SK-N-SH (cell line): ENCODE results near the gene CAMK2D. TPM values are rescaled to one million over a fixed set of nuclear protein-coding genes. Genes with fewer than 3 reads are reported as not detected.

ENCODE experiments used
- CTCF ChIA-PET: fragments of 300-600, 350-600 bp; formaldehyde crosslinking; extraction: SDS; loops from one replicate; lab custom pipeline; 2021; lab: Yijun Ruan, JAX
- POLR2A ChIA-PET: fragments of 350-600 bp; sonication (Branson Sonifier 250); formaldehyde crosslinking; extraction: SDS; loops from one replicate; lab custom pipeline; 2020; ENCODE audit warnings: antibody characterized with exemption, inconsistent platforms; lab: Yijun Ruan, JAX
- DNase-seq: peaks from one replicate; pipeline ENCODE4 v3.0.0; 2012
- H2AFZ ChIP-seq: fragments of 200-600 bp; sonication (generic); 2 replicates; pipeline ENCODE4 v1.8.1; 2016; ENCODE audit warnings: antibody characterized with exemption, mild to moderate bottlenecking, low read depth
- H3F3A ChIP-seq: fragments of 200-600 bp; sonication (generic); replicated peaks from 2 replicates; pipeline ENCODE3; 2016; ENCODE audit warnings: antibody characterized with exemption, mild to moderate bottlenecking; ENCODE audit not compliant: insufficient read depth
- H3K27ac ChIP-seq, 2 experiments: fragments of 200-500 bp in 1 of 2; fragments of 200-600 bp in 1 of 2; sonication (Bioruptor generic) in 1 of 2; sonication (generic), shearing (Covaris generic) in 1 of 2; 2 replicates each; pipeline versions ENCODE4 v1.5.1 to v1.6.1; 2014 to 2016; ENCODE audit warnings: low read depth in 2 of 2, inconsistent platforms in 1 of 2, low read length in 1 of 2, mild to moderate bottlenecking in 1 of 2, mixed read lengths in 1 of 2
- H3K27me3 ChIP-seq: fragments of 200-600 bp; sonication (generic), shearing (Covaris generic); 2 replicates; pipeline ENCODE4 v1.6.1; 2016; ENCODE audit warnings: mixed run types; ENCODE audit not compliant: insufficient read depth
- H3K36me3 ChIP-seq, 2 experiments: fragments of 200-500 bp in 1 of 2; fragments of 200-600 bp in 1 of 2; sonication (Bioruptor generic) in 1 of 2; sonication (generic) in 1 of 2; replicated peaks in 1 of 2; 2 replicates each; pipeline versions ENCODE3 to v1.5.1; 2014 to 2016; ENCODE audit warnings: low read length in 1 of 2, mild to moderate bottlenecking in 1 of 2; ENCODE audit not compliant: insufficient read depth in 2 of 2, control insufficient read depth in 1 of 2
- H3K4me1 ChIP-seq, 2 experiments: fragments of 200-500 bp in 1 of 2; fragments of 200-600 bp in 1 of 2; sonication (Bioruptor generic) in 1 of 2; sonication (generic), shearing (Covaris generic) in 1 of 2; 2 replicates each; pipeline versions ENCODE4 v1.5.1 to v1.6.1; 2014 to 2016; ENCODE audit warnings: low read depth in 1 of 2, low read length in 1 of 2, mixed run types in 1 of 2; ENCODE audit not compliant: insufficient read depth in 2 of 2, control insufficient read depth in 1 of 2
- H3K4me2 ChIP-seq: fragments of 200-600 bp; sonication (generic), shearing (Covaris generic); 2 replicates; pipeline ENCODE4 v1.6.1; 2017; ENCODE audit warnings: mixed run types
- H3K4me3 ChIP-seq, 2 experiments: fragments of 200-500 bp in 1 of 2; fragments of 200-600 bp in 1 of 2; sonication (Bioruptor generic) in 1 of 2; sonication (generic), shearing (Covaris generic) in 1 of 2; 2 replicates each; pipeline versions ENCODE4 v1.5.1 to v1.8.1; 2014 to 2016; ENCODE audit warnings: low read depth in 2 of 2, inconsistent platforms in 1 of 2, low read length in 1 of 2, mild to moderate bottlenecking in 1 of 2, mixed read lengths in 1 of 2, moderate library complexity in 1 of 2
- H3K79me2 ChIP-seq: fragments of 200-600 bp; sonication (generic); 2 replicates; pipeline ENCODE4 v1.8.1; 2017; ENCODE audit warnings: mild to moderate bottlenecking; ENCODE audit not compliant: insufficient read depth
- H3K9ac ChIP-seq: fragments of 200-600 bp; sonication (generic); 2 replicates; pipeline ENCODE4 v1.6.1; 2017; ENCODE audit warnings: mixed run types
- H3K9me2 ChIP-seq: fragments of 200-600 bp; sonication (generic); 2 replicates; pipeline ENCODE4 v1.6.1; 2017; ENCODE audit warnings: mixed run types
- H3K9me3 ChIP-seq: fragments of 200-600 bp; sonication (generic); 2 replicates; pipeline ENCODE4 v1.6.1; 2017; ENCODE audit warnings: mixed run types, mild to moderate bottlenecking, moderate library complexity
- H4K20me1 ChIP-seq: fragments of 200-600 bp; sonication (generic); 2 replicates; pipeline ENCODE4 v1.6.1; 2017; ENCODE audit warnings: mild to moderate bottlenecking, mixed run types; ENCODE audit not compliant: insufficient read depth
- CHD2 ChIP-seq: fragments of 150-350 bp; IDR thresholded peaks from 2 replicates; pipeline ENCODE4 v1.6.1; 2018; ENCODE audit warnings: low read length; ENCODE audit not compliant: partially characterized antibody
- CTCF ChIP-seq: fragments of 200-600 bp; sonication (generic); IDR thresholded peaks from 2 replicates; pipeline ENCODE4 v1.6.1; 2017; ENCODE audit warnings: antibody characterized with exemption, mild to moderate bottlenecking, moderate library complexity
- EP300 ChIP-seq, 2 experiments: IDR thresholded peaks; 2 replicates each; pipeline versions ENCODE4 v1.4.0 to v1.6.1; 2012; ENCODE audit warnings: borderline replicate concordance in 1 of 2, low read depth in 1 of 2, low read length in 1 of 2
- FOSL2 ChIP-seq: IDR thresholded peaks from 2 replicates; pipeline ENCODE4 v1.4.0; 2012; ENCODE audit warnings: low read depth, mild to moderate bottlenecking, moderate library complexity, borderline replicate concordance
- FOXM1 ChIP-seq: IDR thresholded peaks from 2 replicates; pipeline ENCODE4 v1.4.0; 2012; ENCODE audit warnings: low read depth, mild to moderate bottlenecking
- IRF3 ChIP-seq: fragments of 150-350 bp; IDR thresholded peaks from 2 replicates; pipeline ENCODE4 v1.6.1; 2016; ENCODE audit warnings: mild to moderate bottlenecking, low read depth, low read length
- JUND ChIP-seq: IDR thresholded peaks from 2 replicates; pipeline ENCODE4 v1.4.0; 2012
- MAX ChIP-seq: IDR thresholded peaks from 2 replicates; pipeline ENCODE4 v1.4.0; 2012; ENCODE audit warnings: low read depth
- MEF2A ChIP-seq: IDR thresholded peaks from 2 replicates; pipeline ENCODE4 v1.4.0; 2012; ENCODE audit warnings: low read depth, borderline replicate concordance
- NFIC ChIP-seq: IDR thresholded peaks from 2 replicates; pipeline ENCODE4 v1.4.0; 2012; ENCODE audit warnings: borderline replicate concordance
- NRF1 ChIP-seq: IDR thresholded peaks from 2 replicates; pipeline ENCODE4 v1.6.1; 2012; ENCODE audit warnings: low read depth, mild to moderate bottlenecking, low read length
- PBX3 ChIP-seq: IDR thresholded peaks from 2 replicates; pipeline ENCODE4; 2012
- POLR2AphosphoS5 ChIP-seq: IDR thresholded peaks from 2 replicates; pipeline ENCODE4 v1.6.1; 2012; ENCODE audit warnings: low read depth, low read length
- RAD21 ChIP-seq: IDR thresholded peaks from 2 replicates; pipeline ENCODE4 v1.6.1; 2012; ENCODE audit warnings: mild to moderate bottlenecking, low read length
- RCOR1 ChIP-seq: fragments of 150-350 bp; IDR thresholded peaks from 2 replicates; pipeline ENCODE4 v1.6.1; 2017; ENCODE audit warnings: antibody characterized with exemption, low read length
- SIN3A ChIP-seq: IDR thresholded peaks from 2 replicates; pipeline ENCODE4 v1.6.1; 2012; ENCODE audit warnings: low read depth, mild to moderate bottlenecking, low read length, moderate library complexity, borderline replicate concordance
- SMC3 ChIP-seq: IDR thresholded peaks from 2 replicates; pipeline ENCODE4 v1.6.1; 2012; ENCODE audit warnings: low read depth, low read length, improper control_type of control experiment
- TAF1 ChIP-seq: IDR thresholded peaks from 2 replicates; pipeline ENCODE4 v1.6.1; 2012; ENCODE audit warnings: low read depth, mild to moderate bottlenecking, low read length, moderate library complexity, borderline replicate concordance
- TCF12 ChIP-seq: IDR thresholded peaks from 2 replicates; pipeline ENCODE4 v1.4.0; 2012
- USF2 ChIP-seq: fragments of 150-350 bp; IDR thresholded peaks from 2 replicates; pipeline ENCODE4 v1.6.1; 2017; ENCODE audit warnings: antibody characterized with exemption, low read length, low read depth, borderline replicate concordance
- ZBTB33 ChIP-seq: IDR thresholded peaks from 2 replicates; pipeline ENCODE4 v1.4.0; 2012; ENCODE audit warnings: low read depth, borderline replicate concordance
- WGBS: methylation state at CpG from one replicate; pipeline ENCODE4 v1.1.6; 2017; ENCODE audit warnings: low lambda C conversion rate; 5-methylcytosine and 5-hydroxymethylcytosine counted together
- polyA plus RNA-seq, 3 experiments: library from polyadenylated mRNA; depleted of rRNA; stranded (reverse); fragments of >200 nt; gene quantifications; 2 replicates each; pipeline ENCODE4 v1.2.3, GENCODE V29; 2012

CAMK2D gene
- polyA plus RNA-seq, 1 of the 3 experiments (the other 2 are of a cell fraction), result 17.0 TPM

- H2AFZ ChIP-seq, result no peak overlapping the region
- peak overlapping the region; percentile 80 to 99; a peak in 3 of 4 replicates for H3K27ac ChIP-seq
- H3K9me3 ChIP-seq, result no peaks in the 10 kb centered on the region
- CTCF ChIA-PET, result interaction anchor here (0.8 kb wide), 1 partner anchor 12 kb away, joined by 3 read pairs; no protein-coding TSS in a partner anchor
- peak overlapping the region; percentile 66; the same call in 1 of the 2 replicates for H3K9ac ChIP-seq
- H3F3A ChIP-seq, result peaks cover 36% of the 10 kb centered on the region
- no peaks in the 10 kb centered on the region for H3K9me2 ChIP-seq
- H4K20me1 ChIP-seq, result no peaks in the 10 kb centered on the region
- POLR2A ChIA-PET, result no interaction called here
- TF ChIP-seq SIN3A (no peak), NFIC (peak; percentile 55), FOXM1 (0 out of 2 replicates have a peak, but pooled peaks have one; percentile 7), RAD21 (no peak), TCF12 (peak; percentile 51), EP300 (IDR thresholded peaks at IDR 0.05; ENCODE audit: borderline replicate concordance in 1 of 2, low read depth in 1 of 2, low read length in 1 of 2) (peak in 1 of 2 experiments; percentile 78; a peak in 1 of 4 replicates), TAF1 (no peak), MAX (peak; percentile 43; the same call in 1 of the 2 replicates), IRF3 (no peak), SMC3 (no peak), RCOR1 (no peak), PBX3 (peak; percentile 77), JUND (peak; percentile 74; the same call in 1 of the 2 replicates), MEF2A (0 out of 2 replicates have a peak, but pooled peaks have one; percentile 51), FOSL2 (peak; percentile 60; the same call in 1 of the 2 replicates), POLR2AphosphoS5 (peak; percentile 22; the same call in 1 of the 2 replicates)
- DNase-seq, result no peak
- 17% methylated on average over 1 of the region's 1 CpG for WGBS
- H3K4me1 ChIP-seq, result peaks cover 0 to 29% of the 10 kb centered on the region in 2 experiments; a peak in 3 of 4 replicates
- H3K4me3 ChIP-seq, result no peak overlapping the region
- H3K36me3 ChIP-seq, result peaks cover 0 to 5% of the 10 kb centered on the region in 2 experiments
- H3K4me2 ChIP-seq, result peak overlapping the region; percentile 59; the same call in 1 of the 2 replicates
- no peaks in the 10 kb centered on the region for H3K79me2 ChIP-seq
- no peaks in the 10 kb centered on the region for H3K27me3 ChIP-seq
Observed at GRCh38 chr4:113444386-113444785, 317.2 kb downstream of the CAMK2D start.

GRCh38 chr4:113442826-113443225 lies 318.7 kb downstream of the CAMK2D start:
- ChIA-PET CTCF (no interaction called here), POLR2A (no interaction called here)
- Histone ChIP-seq H3K9me3 (no peaks in the 10 kb centered on the region), H3K9ac (no peak overlapping the region), H3K4me2 (no peak overlapping the region), H2AFZ (no peak overlapping the region), H3K4me1 (peaks cover 0 to 29% of the 10 kb centered on the region in 2 experiments; a peak in 3 of 4 replicates), H4K20me1 (no peaks in the 10 kb centered on the region), H3K4me3 (no peak overlapping the region), H3K9me2 (no peaks in the 10 kb centered on the region), H3K79me2 (no peaks in the 10 kb centered on the region), H3F3A (peaks cover 36% of the 10 kb centered on the region), H3K36me3 (peaks cover 0 to 5% of the 10 kb centered on the region in 2 experiments), H3K27ac (no peak overlapping the region), H3K27me3 (no peaks in the 10 kb centered on the region)
- WGBS, result 63% methylated on average over 6 of the region's 6 CpGs
- no peak for DNase-seq
- no peak for TF ChIP-seq TAF1
- no peak for TF ChIP-seq CTCF
- no peak for TF ChIP-seq CHD2
- no peak for TF ChIP-seq ZBTB33
- no peak for TF ChIP-seq USF2
- TF ChIP-seq SIN3A, result no peak
- no peak for TF ChIP-seq RCOR1
- no peak for TF ChIP-seq NRF1
